ENCODE measurements around the gene ACIN1.

DNA sequence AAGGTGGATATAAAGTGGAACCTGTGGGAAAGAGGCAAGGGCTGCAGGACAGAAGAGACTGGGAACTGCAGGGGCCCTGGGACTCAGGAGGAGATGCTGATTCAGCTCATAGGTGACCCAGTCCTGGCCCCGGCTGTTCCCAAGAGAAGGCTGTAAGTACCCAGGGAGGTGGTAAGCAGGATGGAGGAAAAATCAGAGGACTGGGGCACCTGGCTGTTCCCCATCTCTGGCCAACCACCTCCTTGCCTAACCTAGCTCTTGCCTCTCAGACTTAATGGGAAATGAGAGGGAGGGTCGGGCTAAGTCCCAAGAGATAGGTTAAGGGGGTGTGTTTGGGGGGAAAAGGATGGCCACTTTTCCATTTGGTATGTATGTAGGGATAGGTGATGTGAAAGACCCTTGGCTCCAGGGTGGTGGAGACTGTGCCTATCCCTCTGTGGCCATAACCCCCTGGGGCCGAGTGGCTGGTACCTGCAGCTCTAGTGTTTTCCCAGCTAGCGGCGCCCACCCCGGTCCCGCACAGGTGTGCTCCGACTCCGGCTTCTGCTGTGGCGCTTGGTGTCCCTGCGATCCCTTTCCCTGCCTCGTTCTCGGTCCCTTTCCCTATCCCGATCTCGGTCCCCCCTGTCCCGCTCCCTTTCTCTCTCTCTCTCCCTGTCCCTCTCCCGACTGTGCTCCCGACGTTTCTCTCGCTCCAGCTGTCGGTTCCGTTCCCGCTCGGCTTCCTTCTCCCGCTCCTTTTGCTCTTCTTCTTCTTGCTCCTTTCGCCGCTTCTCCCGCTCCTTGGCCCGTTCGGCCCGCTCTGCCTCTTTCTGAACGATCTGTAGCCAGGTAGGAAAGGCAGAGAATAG is 36.1 kb downstream of the ACIN1 start:
- TF ChIP-seq, protein P1, sequence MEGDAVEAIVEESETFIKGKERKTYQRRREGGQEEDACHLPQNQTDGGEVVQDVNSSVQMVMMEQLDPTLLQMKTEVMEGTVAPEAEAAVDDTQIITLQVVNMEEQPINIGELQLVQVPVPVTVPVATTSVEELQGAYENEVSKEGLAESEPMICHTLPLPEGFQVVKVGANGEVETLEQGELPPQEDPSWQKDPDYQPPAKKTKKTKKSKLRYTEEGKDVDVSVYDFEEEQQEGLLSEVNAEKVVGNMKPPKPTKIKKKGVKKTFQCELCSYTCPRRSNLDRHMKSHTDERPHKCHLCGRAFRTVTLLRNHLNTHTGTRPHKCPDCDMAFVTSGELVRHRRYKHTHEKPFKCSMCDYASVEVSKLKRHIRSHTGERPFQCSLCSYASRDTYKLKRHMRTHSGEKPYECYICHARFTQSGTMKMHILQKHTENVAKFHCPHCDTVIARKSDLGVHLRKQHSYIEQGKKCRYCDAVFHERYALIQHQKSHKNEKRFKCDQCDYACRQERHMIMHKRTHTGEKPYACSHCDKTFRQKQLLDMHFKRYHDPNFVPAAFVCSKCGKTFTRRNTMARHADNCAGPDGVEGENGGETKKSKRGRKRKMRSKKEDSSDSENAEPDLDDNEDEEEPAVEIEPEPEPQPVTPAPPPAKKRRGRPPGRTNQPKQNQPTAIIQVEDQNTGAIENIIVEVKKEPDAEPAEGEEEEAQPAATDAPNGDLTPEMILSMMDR (IDR thresholded peaks at IDR 0.05; ENCODE audit: insufficient read depth, low read length, poor library complexity, severe bottlenecking) = no peak
- TF ChIP-seq EZH2phosphoT487 (conservative IDR thresholded peaks at IDR 0.05; ENCODE audit: low read length) = no peak
